ENCODE data around the gene BBS9.

DNA sequence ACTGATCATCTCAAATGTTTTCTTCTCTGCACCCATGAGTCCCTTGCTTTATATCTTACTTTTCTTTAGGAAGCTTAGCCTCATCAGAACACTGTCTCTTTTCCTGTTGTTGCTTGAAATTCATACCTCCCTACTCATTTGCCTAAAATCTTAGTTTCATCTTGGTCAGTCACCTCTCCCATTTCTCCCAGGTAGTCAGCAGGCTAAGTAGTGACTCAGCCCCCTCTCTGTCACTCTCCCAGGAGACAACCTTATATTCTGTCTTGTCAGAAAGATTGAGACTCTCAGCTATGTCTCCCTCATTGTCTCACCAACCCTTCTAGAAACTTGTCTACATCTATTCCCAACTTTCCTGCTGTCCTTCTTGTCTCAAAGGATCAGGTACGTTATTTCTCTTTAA, 280.9 kb downstream of the BBS9 start:
- TF ChIP-seq CTCF (IDR thresholded peaks at IDR 0.05) (no peak), POLR2A (IDR thresholded peaks at IDR 0.05) (no peak)

All from heart left ventricle (tissue), 13 donors.